GM12878 (cell line): ENCODE measurements around the gene DUS3L. TPM values are rescaled to one million over a fixed set of nuclear protein-coding genes. Genes with fewer than 3 reads are reported as not detected.

ENCODE experiments used
- ATAC-seq: fragments of 200-7000 bp; cut with Tn5 transposase; 3 replicates; pipeline ENCODE4 v1.9.1; 2020; ENCODE audit warnings: mild to moderate bottlenecking, moderate library complexity
- BruUV-seq: library from RNA; stranded (reverse); fragments of 400-500 nt; replicated peaks from 2 replicates; lab custom pipeline; 2021; lab: Mats Ljungman, UMichigan
- CTCF ChIA-PET: fragments of 300-600 bp; sonication (Branson Sonifier 250); formaldehyde crosslinking; extraction: SDS; loops from one replicate; lab custom pipeline; 2021; ENCODE audit warnings: inconsistent platforms; lab: Yijun Ruan, JAX
- POLR2A ChIA-PET: fragments of 350-600 bp; formaldehyde crosslinking; extraction: SDS; loops from one replicate; lab custom pipeline; 2021; ENCODE audit warnings: inconsistent platforms; lab: Charles Lee
- RAD21 ChIA-PET: fragments of 300-600 bp; sonication (Branson Sonifier 250); formaldehyde crosslinking; loops from one replicate; lab custom pipeline; 2023; ENCODE audit warnings: antibody characterized with exemption; ENCODE audit not compliant: unreplicated experiment; lab: Charles Lee
- SMC1A ChIA-PET: fragments of 300-600 bp; sonication (Branson Sonifier 250); formaldehyde crosslinking; loops from one replicate; lab custom pipeline; 2023; ENCODE audit not compliant: unreplicated experiment, uncharacterized antibody; lab: Charles Lee
- DNase-seq: peaks from one replicate; pipeline ENCODE4 v3.0.0-alpha.2; 2011; ENCODE audit warnings: low read depth, low spot score
- FAIRE-seq: peaks from 3 replicates; lab custom pipeline; 2011; peaks lifted over from hg19 to GRCh38; lab: Jason Lieb, UNC
- H2AFZ ChIP-seq: 2 replicates; pipeline ENCODE4 v1.6.0; 2011; ENCODE audit warnings: low read depth, low read length, control low read depth; ENCODE audit not compliant: control insufficient read depth
- H3K27ac ChIP-seq: 2 replicates; pipeline ENCODE4 v1.5.1; 2011; ENCODE audit warnings: control low read depth; ENCODE audit not compliant: control insufficient read depth, insufficient read depth
- H3K27me3 ChIP-seq, 2 experiments: replicated peaks in 1 of 2; 2 replicates each; pipeline versions ENCODE4 v1.6.0 to v1.6.1; 2011; ENCODE audit warnings: low read length in 1 of 2; ENCODE audit not compliant: control insufficient read depth in 2 of 2, insufficient read depth in 2 of 2
- H3K36me3 ChIP-seq, 2 experiments: 2 replicates each; pipeline ENCODE4 v1.5.1; 2011; ENCODE audit warnings: low read length in 1 of 2; ENCODE audit not compliant: control insufficient read depth in 2 of 2, insufficient read depth in 2 of 2
- H3K4me1 ChIP-seq: 2 replicates; pipeline ENCODE4 v1.6.1; 2011; ENCODE audit warnings: mild to moderate bottlenecking, low read length, moderate library complexity, mixed read lengths; ENCODE audit not compliant: control insufficient read depth, insufficient read depth
- H3K4me2 ChIP-seq: 2 replicates; pipeline ENCODE4 v1.6.0; 2011; ENCODE audit warnings: control low read depth; ENCODE audit not compliant: control insufficient read depth, insufficient read depth
- H3K4me3 ChIP-seq: fragments of 200-600 bp; sonication (generic); 2 replicates; pipeline ENCODE4 v1.5.1; 2016
- H3K79me2 ChIP-seq: 2 replicates; pipeline ENCODE4 v1.6.0; 2011; ENCODE audit warnings: low read length; ENCODE audit not compliant: control insufficient read depth, insufficient read depth
- H3K9ac ChIP-seq: 2 replicates; pipeline ENCODE4 v1.8.0; 2011; ENCODE audit warnings: low read length, control low read depth, mixed read lengths; ENCODE audit not compliant: control insufficient read depth, insufficient read depth
- H3K9me3 ChIP-seq: replicated peaks from 3 replicates; pipeline ENCODE4 v1.5.1; 2011; ENCODE audit warnings: mild to moderate bottlenecking, low read length; ENCODE audit not compliant: control insufficient read depth, insufficient read depth
- H4K20me1 ChIP-seq: 2 replicates; pipeline ENCODE4 v1.6.0; 2011; ENCODE audit not compliant: control insufficient read depth, insufficient read depth
- CHD1 ChIP-seq: IDR thresholded peaks from 2 replicates; pipeline ENCODE4 v1.6.1; 2012; ENCODE audit warnings: low read depth, low read length, improper control_type of control experiment
- HDAC6 ChIP-seq: fragments of 200-600 bp; sonication (generic); IDR thresholded peaks from one replicate; pipeline ENCODE4 v1.8.0; 2017; ENCODE audit warnings: antibody characterized with exemption; ENCODE audit not compliant: unreplicated experiment
- JUND ChIP-seq: IDR thresholded peaks from 2 replicates; pipeline ENCODE4 v1.6.1; 2012; ENCODE audit warnings: low read depth, mild to moderate bottlenecking, low read length, improper control_type of control experiment, moderate library complexity
- RAD51 ChIP-seq: fragments of 450-650 bp; IDR thresholded peaks from 2 replicates; pipeline ENCODE4 v1.6.1; 2016; ENCODE audit warnings: moderate library complexity, mild to moderate bottlenecking, inconsistent platforms
- WGBS: methylation state at CpG from one replicate; pipeline ENCODE4 v1.1.6; 2016; ENCODE audit warnings: low lambda C conversion rate; ENCODE audit not compliant: insufficient replicate concordance, insufficient coverage; ENCODE audit errors: missing lambda C conversion rate; 5-methylcytosine and 5-hydroxymethylcytosine counted together
- in situ Hi-C: fragments of 300-500 bp; cut with MboI; formaldehyde crosslinking; loops from 9 replicates; pipeline ENCODE4 v1.14.3; 2018; ENCODE audit warnings: mixed read lengths
- intact Hi-C: fragments of 100-400 bp; cut with micrococcal nuclease; formaldehyde crosslinking; loops from one replicate; pipeline ENCODE4 v1.14.2; 2022; ENCODE audit not compliant: unreplicated experiment
- polyA plus RNA-seq, 11 experiments: library from polyadenylated mRNA; depleted of rRNA in 4 of 11; unstranded in 6 of 11; stranded (reverse) in 5 of 11; fragments of >200 nt; fragmentation: Nextera tagmentation in 4 of 11; fragmentation: Illumina TruSeq in 1 of 11; extraction: Ambion mirVana in 4 of 11; extraction: Trizol in 1 of 11; gene quantifications; 1 replicate in 1 of 11; 2 replicates in 10 of 11; pipeline versions ENCODE4 v1.2.1 to v1.2.3, GENCODE V29; 2011 to 2016; ENCODE audit warnings: inconsistent platforms in 2 of 11, missing spikeins in 2 of 11, low read depth in 1 of 11
- total RNA-seq, 4 experiments: library from RNA; depleted of rRNA in 3 of 4; stranded (reverse); fragments of >200 nt in 3 of 4; fragmentation: Illumina TruSeq in 1 of 4; extraction: Trizol in 1 of 4; gene quantifications; 2 replicates each; pipeline versions ENCODE4 v1.2.1 to v1.2.3, GENCODE V29; 2013 to 2021
- TF ChIP-seq, protein P1 (sequence below): fragments of 450-650 bp; IDR thresholded peaks from 2 replicates; pipeline ENCODE4 v1.6.1; 2018; ENCODE audit warnings: mild to moderate bottlenecking, low read depth, moderate library complexity; ENCODE audit not compliant: partially characterized antibody

DUS3L gene
- total and polyA plus RNA-seq, 10 of the 15 experiments (the other 5 are each of a cell fraction or from before 2014, with no cell fraction given): 0.64 to 47.6 (median 31.1) TPM

DNA sequence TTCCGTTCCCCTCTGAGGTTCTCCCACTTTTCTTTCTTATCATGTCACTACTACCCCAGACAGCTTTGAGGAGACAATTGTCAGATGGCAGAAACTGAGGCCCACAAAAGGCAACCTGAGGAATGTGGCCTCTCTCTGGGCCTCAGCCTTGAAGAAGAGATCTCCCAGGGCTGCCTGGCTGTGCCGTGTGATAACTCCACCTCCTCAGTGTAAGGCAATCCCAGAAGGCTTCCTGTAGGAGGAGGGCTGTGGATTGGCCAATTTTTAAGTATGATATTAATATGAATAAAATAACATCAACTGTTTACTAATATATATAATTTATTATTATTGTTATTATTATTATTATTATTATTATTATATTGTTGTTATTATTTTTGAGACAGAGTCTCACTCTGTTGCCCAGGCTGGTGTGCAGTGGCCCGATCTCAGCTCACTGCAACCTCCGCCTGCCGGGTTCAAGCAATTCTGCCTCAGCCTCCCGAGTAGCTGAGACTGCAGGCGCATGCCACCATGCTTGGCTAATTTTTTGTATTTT is 4.5 kb upstream of the DUS3L start:
- Histone ChIP-seq H3K27me3 (no peaks in the 10 kb centered on the region; a peak in 1 of 4 replicates), H3K36me3 (no peaks in the 10 kb centered on the region), H2AFZ (no peak overlapping the region), H3K4me2 (no peak overlapping the region), H3K9ac (no peak overlapping the region), H3K4me3 (no peak overlapping the region), H4K20me1 (no peaks in the 10 kb centered on the region), H3K9me3 (no peaks in the 10 kb centered on the region), H3K4me1 (no peaks in the 10 kb centered on the region), H3K79me2 (peaks cover under 1% of the 10 kb centered on the region; the same call in 1 of the 2 replicates), H3K27ac (no peak overlapping the region)
- SMC1A ChIA-PET: interaction anchor here (1.2 kb wide), 1 partner anchor 9 kb away, joined by 3 read pairs; the partner anchor contains the start of gene NRTN
- ATAC-seq (no peak), FAIRE-seq (no peak), DNase-seq (no peak)
- BruUV-seq: no TSS peak
- RAD21 ChIA-PET: interaction anchor here (0.7 kb wide), 1 partner anchor 21 kb away, joined by 3 read pairs; no protein-coding TSS in a partner anchor
- WGBS: 55% methylated on average over 7 of the region's 7 CpGs
- TF ChIP-seq CHD1 (no peak), JUND (no peak), RAD51 (no peak), HDAC6 (no peak)
- TF ChIP-seq, protein P1, sequence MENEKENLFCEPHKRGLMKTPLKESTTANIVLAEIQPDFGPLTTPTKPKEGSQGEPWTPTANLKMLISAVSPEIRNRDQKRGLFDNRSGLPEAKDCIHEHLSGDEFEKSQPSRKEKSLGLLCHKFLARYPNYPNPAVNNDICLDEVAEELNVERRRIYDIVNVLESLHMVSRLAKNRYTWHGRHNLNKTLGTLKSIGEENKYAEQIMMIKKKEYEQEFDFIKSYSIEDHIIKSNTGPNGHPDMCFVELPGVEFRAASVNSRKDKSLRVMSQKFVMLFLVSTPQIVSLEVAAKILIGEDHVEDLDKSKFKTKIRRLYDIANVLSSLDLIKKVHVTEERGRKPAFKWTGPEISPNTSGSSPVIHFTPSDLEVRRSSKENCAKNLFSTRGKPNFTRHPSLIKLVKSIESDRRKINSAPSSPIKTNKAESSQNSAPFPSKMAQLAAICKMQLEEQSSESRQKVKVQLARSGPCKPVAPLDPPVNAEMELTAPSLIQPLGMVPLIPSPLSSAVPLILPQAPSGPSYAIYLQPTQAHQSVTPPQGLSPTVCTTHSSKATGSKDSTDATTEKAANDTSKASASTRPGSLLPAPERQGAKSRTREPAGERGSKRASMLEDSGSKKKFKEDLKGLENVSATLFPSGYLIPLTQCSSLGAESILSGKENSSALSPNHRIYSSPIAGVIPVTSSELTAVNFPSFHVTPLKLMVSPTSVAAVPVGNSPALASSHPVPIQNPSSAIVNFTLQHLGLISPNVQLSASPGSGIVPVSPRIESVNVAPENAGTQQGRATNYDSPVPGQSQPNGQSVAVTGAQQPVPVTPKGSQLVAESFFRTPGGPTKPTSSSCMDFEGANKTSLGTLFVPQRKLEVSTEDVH: no peak
- CTCF ChIA-PET: interaction anchor here (0.8 to 2.8 kb wide), 5 partner anchors 9 to 227 kb away, joined by 3 to 24 read pairs (median 5); partner anchors contain the start of gene NRTN
- POLR2A ChIA-PET: no interaction called here
- intact Hi-C loops (no loop called here), in situ Hi-C loops (no loop called here)
